IPS-11a (cell line): Measurements from ENCODE around the gene CPNE4.
A peak's percentile ranks its signal among the peaks of the same experiment; 100 is the strongest.
"Not testable (repeated sequence)": the region's sequence is repeated elsewhere in the genome, so short reads cannot be mapped to it uniquely, and the experiment has no call there.

ENCODE experiments used
- H3K4me3 ChIP-seq: one replicate; pipeline ENCODE4 v1.5.1; 2013; ENCODE audit warnings: low read depth, low read length, control low read depth

CPNE4 gene

GRCh38 chr3:131546441-131546840, 488.4 kb downstream of the CPNE4 start:
- H3K4me3 ChIP-seq: no peak overlapping the region

GRCh38 chr3:131544557-131544956, 490.3 kb downstream of the CPNE4 start:
- H3K4me3 ChIP-seq: no peak overlapping the region

- H3K4me3 ChIP-seq: no peak overlapping the region
Measured at GRCh38 chr3:131543714-131544113, 491.1 kb downstream of the CPNE4 start.

- H3K4me3 ChIP-seq: no peak overlapping the region
Measured at GRCh38 chr3:131541288-131541687, 493.5 kb downstream of the CPNE4 start.

- H3K4me3 ChIP-seq: no peak overlapping the region
Measured at GRCh38 chr3:131540821-131541220, 494.0 kb downstream of the CPNE4 start.

- H3K4me3 ChIP-seq: no peak overlapping the region
Measured at GRCh38 chr3:131540143-131540542, 494.7 kb downstream of the CPNE4 start.

- no peak overlapping the region for H3K4me3 ChIP-seq
Measured at GRCh38 chr3:131538968-131539367, 495.8 kb downstream of the CPNE4 start.

- H3K4me3 ChIP-seq: no peak overlapping the region
Measured at GRCh38 chr3:131537531-131537930, 497.3 kb downstream of the CPNE4 start.

GRCh38 chr3:131535596-131535995, 499.2 kb downstream of the CPNE4 start:
- H3K4me3 ChIP-seq: no peak overlapping the region

GRCh38 chr3:131535131-131535530, 499.7 kb downstream of the CPNE4 start:
- H3K4me3 ChIP-seq: no peak overlapping the region

- no peak overlapping the region for H3K4me3 ChIP-seq
Measured at GRCh38 chr3:131532645-131533044, 502.2 kb downstream of the CPNE4 start.

- no peak overlapping the region for H3K4me3 ChIP-seq
Measured at GRCh38 chr3:131530843-131531242, 504.0 kb downstream of the CPNE4 start.

- no peak overlapping the region for H3K4me3 ChIP-seq
Measured at GRCh38 chr3:131530388-131530787, 504.4 kb downstream of the CPNE4 start.

GRCh38 chr3:131526801-131527347, 507.9 kb downstream of the CPNE4 start:
- H3K4me3 ChIP-seq: no peak overlapping the region

- H3K4me3 ChIP-seq: no peak overlapping the region
Measured at GRCh38 chr3:131518680-131519079, 516.1 kb downstream of the CPNE4 start.

GRCh38 chr3:131505421-131505820, 529.4 kb downstream of the CPNE4 start:
- H3K4me3 ChIP-seq: no peak overlapping the region

- no peak overlapping the region for H3K4me3 ChIP-seq
Measured at GRCh38 chr3:131503320-131503635, 531.5 kb downstream of the CPNE4 start.

GRCh38 chr3:131502530-131503319, 532.1 kb downstream of the CPNE4 start, which contains the start of gene MRPL3:
Gene MRPL3, minus strand, starts transcription at chr3:131502971. Its CDS starts 150 bp downstream, at chr3:131502821.
- peak within 1 kb of the TSS; percentile 98 for H3K4me3 ChIP-seq

GRCh38 chr3:131501949-131502348, 532.9 kb downstream of the CPNE4 start:
- H3K4me3 ChIP-seq: peak overlapping the region; percentile 98

GRCh38 chr3:131494706-131495105, 540.1 kb downstream of the CPNE4 start:
- H3K4me3 ChIP-seq: no peak overlapping the region

GRCh38 chr3:131491775-131492174, 543.0 kb downstream of the CPNE4 start:
- H3K4me3 ChIP-seq: no peak overlapping the region

- no peak overlapping the region for H3K4me3 ChIP-seq
Measured at GRCh38 chr3:131491084-131491483, 543.7 kb downstream of the CPNE4 start.

GRCh38 chr3:131486545-131486944, 548.3 kb downstream of the CPNE4 start:
- not testable (repeated sequence) for H3K4me3 ChIP-seq
